Glutamatergic neuron (in vitro differentiated cells): ENCODE data around the gene GATA2. TPM values are rescaled to one million over a fixed set of nuclear protein-coding genes. Genes with fewer than 3 reads are reported as not detected.

Experiments
- DNase-seq: peaks from one replicate; pipeline ENCODE4 v3.0.0; 2022
- H3K27ac Mint-ChIP-seq: one replicate; pipeline ENCODE4 v1.8.0; 2020; ENCODE audit warnings: mild to moderate bottlenecking, mixed read lengths, inconsistent platforms; ENCODE audit not compliant: unreplicated experiment
- H3K27me3 Mint-ChIP-seq: one replicate; pipeline ENCODE4 v1.8.0; 2020; ENCODE audit warnings: mild to moderate bottlenecking, moderate library complexity, mixed read lengths, inconsistent platforms; ENCODE audit not compliant: unreplicated experiment
- H3K36me3 Mint-ChIP-seq: one replicate; pipeline ENCODE4 v1.8.0; 2020; ENCODE audit warnings: mild to moderate bottlenecking, mixed read lengths, inconsistent platforms; ENCODE audit not compliant: unreplicated experiment
- H3K4me1 Mint-ChIP-seq: one replicate; pipeline ENCODE4 v1.8.0; 2020; ENCODE audit warnings: mild to moderate bottlenecking, low read depth, mixed read lengths, inconsistent platforms; ENCODE audit not compliant: unreplicated experiment
- H3K4me3 Mint-ChIP-seq: one replicate; pipeline ENCODE4 v1.8.0; 2020; ENCODE audit warnings: mild to moderate bottlenecking, mixed read lengths, inconsistent platforms; ENCODE audit not compliant: unreplicated experiment
- H3K9me3 Mint-ChIP-seq: one replicate; pipeline ENCODE4 v1.8.0; 2020; ENCODE audit warnings: mild to moderate bottlenecking, moderate library complexity, mixed read lengths, inconsistent platforms; ENCODE audit not compliant: unreplicated experiment
- long read RNA-seq: library from polyadenylated mRNA; unstranded; transcript quantifications from one replicate; pipeline ENCODE4 v2.0.0, GENCODE V29; 2020; ENCODE audit not compliant: unreplicated experiment
- total RNA-seq: library from RNA; stranded (reverse); fragmentation: NEBNext Ultra II Directional; extraction: Animal tissue kit (Norgen Biotek cat#: 25700); gene quantifications from one replicate; pipeline ENCODE4 v1.2.1, GENCODE V29; 2021; ENCODE audit not compliant: unreplicated experiment
- TF ChIP-seq, protein P1 (sequence below): fragments of 200-600 bp; sonication (generic); IDR thresholded peaks from one replicate; pipeline ENCODE4 v1.5.0; 2021; ENCODE audit not compliant: partially characterized antibody, unreplicated experiment

GATA2 gene
- 3.6 TPM for total RNA-seq
- long read RNA-seq, partial matches to known transcripts, result 0 of 1 reads
- long read RNA-seq, other reads (novel, unspliced or antisense), result 1 of 1 reads

GRCh38 chr3:128492671-128493569 lies at the start of gene GATA2:
Gene GATA2, minus strand, starts transcription at chr3:128493201. Its CDS starts 6,170 bp downstream, at chr3:128487031.
- Mint-ChIP-seq H3K9me3 (peaks cover 13% of the 10 kb centered on the region), H3K36me3 (peaks cover 5% of the 10 kb centered on the region), H3K27me3 (peaks cover 30% of the 10 kb centered on the region), H3K4me1 (peaks cover 8% of the 10 kb centered on the region), H3K4me3 (peak within 1 kb of the TSS; percentile 73), H3K27ac (peak within 1 kb of the TSS; percentile 76)
- peak; percentile 62 for DNase-seq
- TF ChIP-seq, protein P1, sequence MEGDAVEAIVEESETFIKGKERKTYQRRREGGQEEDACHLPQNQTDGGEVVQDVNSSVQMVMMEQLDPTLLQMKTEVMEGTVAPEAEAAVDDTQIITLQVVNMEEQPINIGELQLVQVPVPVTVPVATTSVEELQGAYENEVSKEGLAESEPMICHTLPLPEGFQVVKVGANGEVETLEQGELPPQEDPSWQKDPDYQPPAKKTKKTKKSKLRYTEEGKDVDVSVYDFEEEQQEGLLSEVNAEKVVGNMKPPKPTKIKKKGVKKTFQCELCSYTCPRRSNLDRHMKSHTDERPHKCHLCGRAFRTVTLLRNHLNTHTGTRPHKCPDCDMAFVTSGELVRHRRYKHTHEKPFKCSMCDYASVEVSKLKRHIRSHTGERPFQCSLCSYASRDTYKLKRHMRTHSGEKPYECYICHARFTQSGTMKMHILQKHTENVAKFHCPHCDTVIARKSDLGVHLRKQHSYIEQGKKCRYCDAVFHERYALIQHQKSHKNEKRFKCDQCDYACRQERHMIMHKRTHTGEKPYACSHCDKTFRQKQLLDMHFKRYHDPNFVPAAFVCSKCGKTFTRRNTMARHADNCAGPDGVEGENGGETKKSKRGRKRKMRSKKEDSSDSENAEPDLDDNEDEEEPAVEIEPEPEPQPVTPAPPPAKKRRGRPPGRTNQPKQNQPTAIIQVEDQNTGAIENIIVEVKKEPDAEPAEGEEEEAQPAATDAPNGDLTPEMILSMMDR, result no peak

DNA sequence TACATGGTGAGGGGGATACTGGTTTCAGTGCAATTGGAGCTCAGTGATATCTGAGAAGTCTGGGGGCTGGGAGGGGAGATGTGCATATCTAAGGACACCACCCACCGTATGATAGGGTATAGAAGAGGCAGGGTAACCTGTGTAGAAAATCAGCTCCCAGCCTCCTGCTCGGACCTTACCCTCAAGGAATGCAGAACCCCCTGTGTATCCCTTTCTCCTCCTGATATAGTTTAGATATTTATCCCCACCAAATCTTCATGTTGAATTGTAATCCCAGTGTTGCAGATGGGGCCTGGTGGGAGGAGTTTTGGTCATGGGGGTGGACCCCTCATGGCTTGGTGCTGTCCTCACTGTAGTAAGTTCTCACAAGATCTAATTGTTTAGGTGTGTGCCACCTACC lies 48.2 kb upstream of the GATA2 start:
- DNase-seq, result no peak
- H3K27ac Mint-ChIP-seq, result no peak overlapping the region
- H3K4me1 Mint-ChIP-seq, result no peaks in the 10 kb centered on the region
- peaks cover 2% of the 10 kb centered on the region for H3K27me3 Mint-ChIP-seq
- TF ChIP-seq, protein P1, result no peak
- no peaks in the 10 kb centered on the region for H3K9me3 Mint-ChIP-seq
- no peak overlapping the region for H3K4me3 Mint-ChIP-seq
- H3K36me3 Mint-ChIP-seq, result no peaks in the 10 kb centered on the region

- no peak overlapping the region for H3K4me3 Mint-ChIP-seq
Measured at GRCh38 chr3:128539376-128539775, 46.4 kb upstream of the GATA2 start.

DNA sequence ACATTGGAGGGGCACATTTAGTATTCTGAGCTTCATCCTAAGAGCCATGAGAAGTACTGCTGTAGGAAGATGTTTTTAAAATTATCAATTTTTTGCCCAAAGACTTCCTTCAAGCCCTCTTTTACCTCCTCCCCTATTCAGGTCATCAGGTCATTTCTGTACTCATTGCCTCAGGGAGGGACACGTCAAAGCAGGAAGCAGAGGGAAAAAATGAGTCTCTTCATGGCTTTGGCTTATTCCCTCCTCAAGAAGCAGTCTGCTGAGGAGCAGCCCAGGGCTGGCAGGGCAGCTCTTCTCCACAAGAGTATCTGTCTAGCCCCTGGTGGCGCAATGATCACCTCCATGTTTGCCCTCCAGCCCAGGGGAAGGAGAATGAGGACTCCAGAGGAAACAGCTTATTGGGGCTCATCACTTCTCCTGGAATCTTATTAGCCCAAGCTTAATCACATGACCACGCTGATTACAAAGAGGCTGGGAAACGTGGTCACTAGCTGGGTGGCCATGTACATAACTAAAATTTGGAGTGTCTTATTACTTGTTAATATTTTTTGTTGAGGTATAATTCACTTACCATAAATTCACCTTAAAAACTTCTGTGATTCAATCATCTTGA lies 44.2 kb upstream of the GATA2 start:
- Mint-ChIP-seq H3K4me1 (no peaks in the 10 kb centered on the region), H3K27me3 (peaks cover under 1% of the 10 kb centered on the region), H3K27ac (no peak overlapping the region)

More at GRCh38 chr3:128539376-128539775, 46.4 kb upstream of the GATA2 start:
- Mint-ChIP-seq H3K9me3 (no peaks in the 10 kb centered on the region), H3K36me3 (no peaks in the 10 kb centered on the region), H3K27me3 (peaks cover 2% of the 10 kb centered on the region), H3K27ac (no peak overlapping the region), H3K4me1 (no peaks in the 10 kb centered on the region)
- DNase-seq, result no peak
- TF ChIP-seq, protein P1, result no peak

More for the DNA sequence above, 44.2 kb upstream of the GATA2 start:
- Mint-ChIP-seq H3K36me3 (no peaks in the 10 kb centered on the region), H3K9me3 (no peaks in the 10 kb centered on the region), H3K4me3 (no peak overlapping the region)
- TF ChIP-seq, protein P1, result no peak
- DNase-seq, result no peak
